H1 (cell line): ENCODE results near the gene TMBIM4. TPM values are rescaled to one million over a fixed set of nuclear protein-coding genes. Genes with fewer than 3 reads are reported as not detected.

ENCODE experiments used
- CTCF ChIA-PET: fragments of 300-600 bp; sonication (Branson Sonifier 250); formaldehyde crosslinking; loops from one replicate; lab custom pipeline; 2021; ENCODE audit not compliant: partially characterized antibody; lab: Charles Lee
- POLR2A ChIA-PET: fragments of 300-600 bp; sonication (Branson Sonifier 250); formaldehyde crosslinking; loops from one replicate; lab custom pipeline; 2021; ENCODE audit warnings: inconsistent platforms; ENCODE audit not compliant: partially characterized antibody; lab: Charles Lee
- DNase-seq, 2 experiments: peaks; one replicate each; pipeline versions ENCODE4 v3.0.0 to v3.0.0-alpha.2; 2010 to 2022; ENCODE audit warnings: low spot score in 2 of 2, low read depth in 1 of 2, mixed read lengths in 1 of 2
- FAIRE-seq: peaks from 2 replicates; lab custom pipeline; 2011; peaks lifted over from hg19 to GRCh38; lab: Jason Lieb, UNC
- H2AFZ ChIP-seq: 2 replicates; pipeline ENCODE4 v1.8.1; 2012; ENCODE audit warnings: low read length, inconsistent platforms
- H2AK5ac ChIP-seq: 2 replicates; pipeline ENCODE4 v1.6.1; 2013; ENCODE audit warnings: low read depth, low read length
- H2BK120ac ChIP-seq: replicated peaks from 2 replicates; pipeline ENCODE3; 2013; ENCODE audit warnings: low read depth, low read length, inconsistent platforms
- H2BK12ac ChIP-seq: 2 replicates; pipeline ENCODE4 v1.6.1; 2013; ENCODE audit warnings: low read depth, low read length
- H2BK15ac ChIP-seq: 2 replicates; pipeline ENCODE4 v1.6.1; 2013; ENCODE audit warnings: low read length
- H2BK20ac ChIP-seq: 2 replicates; pipeline ENCODE4 v1.6.1; 2013; ENCODE audit warnings: low read length
- H2BK5ac ChIP-seq: 2 replicates; pipeline ENCODE4 v1.6.1; 2013; ENCODE audit warnings: low read depth, low read length
- H3K14ac ChIP-seq: 2 replicates; pipeline ENCODE4 v1.6.1; 2013; ENCODE audit warnings: inconsistent platforms; ENCODE audit not compliant: insufficient read length
- H3K18ac ChIP-seq: 2 replicates; pipeline ENCODE4 v1.6.1; 2013; ENCODE audit warnings: low read length; ENCODE audit errors: extremely low read depth
- H3K23ac ChIP-seq: 2 replicates; pipeline ENCODE4 v1.6.1; 2013; ENCODE audit warnings: inconsistent platforms; ENCODE audit not compliant: insufficient read length
- H3K23me2 ChIP-seq: 2 replicates; pipeline ENCODE4 v1.6.1; 2013; ENCODE audit warnings: low read depth, low read length
- H3K27ac ChIP-seq: 2 replicates; pipeline ENCODE4 v1.6.1; 2011; ENCODE audit warnings: low read depth, low read length, inconsistent platforms
- H3K27me3 ChIP-seq, 4 experiments: replicated peaks in 1 of 4; 1 replicate in 1 of 4; 2 replicates in 3 of 4; pipeline versions ENCODE4 v1.6.1 to v1.8.1; 2011 to 2013; ENCODE audit warnings: low read length in 3 of 4, mild to moderate bottlenecking in 3 of 4, inconsistent platforms in 2 of 4, mixed read lengths in 2 of 4, moderate library complexity in 1 of 4; ENCODE audit not compliant: control insufficient read depth in 3 of 4, insufficient read depth in 3 of 4; ENCODE audit errors: extremely low read depth in 1 of 4
- H3K36me3 ChIP-seq, 4 experiments: 2 replicates each; pipeline versions ENCODE4 v1.6.1 to v1.8.1; 2011 to 2013; ENCODE audit warnings: mild to moderate bottlenecking in 4 of 4, low read length in 3 of 4, moderate library complexity in 2 of 4, control low read depth in 1 of 4, inconsistent platforms in 1 of 4; ENCODE audit not compliant: insufficient read depth in 4 of 4, control insufficient read depth in 2 of 4
- H3K4ac ChIP-seq: replicated peaks from 2 replicates; pipeline ENCODE3; 2013; ENCODE audit warnings: low read length, low read depth, mixed read lengths, inconsistent platforms; ENCODE audit not compliant: insufficient read length
- H3K4me1 ChIP-seq, 4 experiments: replicated peaks in 1 of 4; 1 replicate in 1 of 4; 2 replicates in 3 of 4; pipeline versions ENCODE4 v1.6.1 to v1.8.1; 2011 to 2013; ENCODE audit warnings: low read length in 3 of 4, inconsistent platforms in 2 of 4, mixed read lengths in 1 of 4; ENCODE audit not compliant: insufficient read depth in 4 of 4, control insufficient read depth in 3 of 4
- H3K4me2 ChIP-seq, 2 experiments: 2 replicates each; pipeline versions ENCODE4 v1.6.1 to v1.8.1; 2011 to 2013; ENCODE audit warnings: low read depth in 2 of 2, low read length in 2 of 2, control low read depth in 1 of 2, inconsistent platforms in 1 of 2, mild to moderate bottlenecking in 1 of 2; ENCODE audit not compliant: insufficient read depth in 1 of 2
- H3K4me3 ChIP-seq, 4 experiments: fragments of 200-600, 300-600 bp in 1 of 4; sonication (generic), shearing (Covaris generic), sonication (Bioruptor Twin) in 1 of 4; 2 replicates each; pipeline versions ENCODE4 v1.5.1 to v1.8.1; 2011 to 2016; ENCODE audit warnings: low read length in 4 of 4, low read depth in 3 of 4, control low read depth in 2 of 4, inconsistent platforms in 2 of 4, mild to moderate bottlenecking in 2 of 4, mixed read lengths in 1 of 4, moderate library complexity in 1 of 4; ENCODE audit not compliant: insufficient read depth in 2 of 4; ENCODE audit errors: extremely low read depth in 1 of 4
- H3K56ac ChIP-seq: replicated peaks from 2 replicates; pipeline ENCODE3; 2013; ENCODE audit warnings: low read depth, mild to moderate bottlenecking, mixed read lengths, low read length, inconsistent platforms; ENCODE audit not compliant: insufficient read length
- H3K79me1 ChIP-seq: 2 replicates; pipeline ENCODE4 v1.6.1; 2013; ENCODE audit warnings: low read depth, low read length, control low read depth
- H3K79me2 ChIP-seq, 2 experiments: 2 replicates each; pipeline versions ENCODE4 v1.6.1 to v1.8.1; 2012 to 2013; ENCODE audit warnings: low read length in 2 of 2, mild to moderate bottlenecking in 2 of 2, inconsistent platforms in 1 of 2; ENCODE audit not compliant: insufficient read depth in 2 of 2, control insufficient read depth in 1 of 2
- H3K9ac ChIP-seq, 4 experiments: replicated peaks in 1 of 4; 1 replicate in 1 of 4; 2 replicates in 3 of 4; pipeline versions ENCODE4 v1.6.1 to v1.8.1; 2011 to 2013; ENCODE audit warnings: low read depth in 3 of 4, low read length in 3 of 4, control low read depth in 2 of 4, mild to moderate bottlenecking in 2 of 4, moderate library complexity in 2 of 4, inconsistent platforms in 1 of 4; ENCODE audit errors: extremely low read depth in 1 of 4
- H3K9me3 ChIP-seq, 2 experiments: 2 replicates each; pipeline versions ENCODE4 v1.6.1 to v1.8.1; 2012 to 2013; ENCODE audit warnings: mild to moderate bottlenecking in 2 of 2, moderate library complexity in 2 of 2, control low read depth in 1 of 2, inconsistent platforms in 1 of 2, low read depth in 1 of 2, low read length in 1 of 2, mixed read lengths in 1 of 2; ENCODE audit not compliant: insufficient read depth in 2 of 2
- H4K20me1 ChIP-seq, 2 experiments: replicated peaks in 1 of 2; 2 replicates each; pipeline versions ENCODE3 to v1.8.1; 2011 to 2013; ENCODE audit warnings: inconsistent platforms in 2 of 2, low read length in 2 of 2, mild to moderate bottlenecking in 1 of 2; ENCODE audit not compliant: insufficient read depth in 2 of 2, control insufficient read depth in 1 of 2
- H4K5ac ChIP-seq: 2 replicates; pipeline ENCODE4 v1.6.1; 2013; ENCODE audit warnings: low read length, low read depth, mixed read lengths, inconsistent platforms; ENCODE audit not compliant: insufficient read length
- H4K8ac ChIP-seq: 2 replicates; pipeline ENCODE4 v1.8.0; 2013; ENCODE audit warnings: mild to moderate bottlenecking, moderate library complexity, low read length, inconsistent platforms; ENCODE audit not compliant: insufficient read depth; ENCODE audit errors: extremely low read depth
- H4K91ac ChIP-seq: replicated peaks from 2 replicates; pipeline ENCODE3; 2013; ENCODE audit warnings: low read length, mixed read lengths, inconsistent platforms; ENCODE audit not compliant: insufficient read length
- BRCA1 ChIP-seq: IDR thresholded peaks from 2 replicates; pipeline ENCODE4 v1.6.1; 2012; ENCODE audit warnings: low read depth, low read length, improper control_type of control experiment
- EP300 ChIP-seq, 2 experiments: IDR thresholded peaks; 1 replicate in 1 of 2; 2 replicates in 1 of 2; pipeline ENCODE4 v1.6.1; 2011 to 2012; ENCODE audit warnings: low read depth in 2 of 2, low read length in 2 of 2, mild to moderate bottlenecking in 2 of 2, borderline replicate concordance in 1 of 2, inconsistent platforms in 1 of 2, moderate library complexity in 1 of 2
- GABPA ChIP-seq: IDR thresholded peaks from 2 replicates; pipeline ENCODE4 v1.6.1; 2011; ENCODE audit warnings: mild to moderate bottlenecking, low read length, moderate library complexity, borderline replicate concordance; ENCODE audit not compliant: insufficient read depth
- JUN ChIP-seq: IDR thresholded peaks from 2 replicates; pipeline ENCODE4 v1.6.1; 2011; ENCODE audit warnings: low read depth, mild to moderate bottlenecking, improper control_type of control experiment, low read length
- NANOG ChIP-seq: IDR thresholded peaks from 2 replicates; pipeline ENCODE4 v1.6.1; 2011; ENCODE audit warnings: low read length, low read depth, mild to moderate bottlenecking, inconsistent platforms; ENCODE audit not compliant: insufficient read depth, poor library complexity, severe bottlenecking
- PHF8 ChIP-seq: fragments of 200-600 bp; sonication (generic); conservative IDR thresholded peaks from 2 replicates; pipeline ENCODE4 v1.7.1; 2012; ENCODE audit warnings: low read depth, mild to moderate bottlenecking, inconsistent platforms, low read length, moderate library complexity
- POLR2AphosphoS5 ChIP-seq: IDR thresholded peaks from 2 replicates; pipeline ENCODE4 v1.6.1; 2011; ENCODE audit warnings: low read depth, low read length
- SAP30 ChIP-seq: fragments of 300-600 bp; sonication (generic); IDR thresholded peaks from 2 replicates; pipeline ENCODE4 v1.7.1; 2012; ENCODE audit warnings: low read length, moderate library complexity, mild to moderate bottlenecking, inconsistent platforms; ENCODE audit not compliant: insufficient read depth, insufficient replicate concordance
- SP4 ChIP-seq: IDR thresholded peaks from 2 replicates; pipeline ENCODE4 v1.6.1; 2012; ENCODE audit warnings: low read length, inconsistent platforms
- TAF7 ChIP-seq: optimal IDR thresholded peaks from 2 replicates; pipeline ENCODE3; 2011; ENCODE audit warnings: low read depth, mild to moderate bottlenecking, inconsistent platforms, low read length, moderate library complexity, borderline replicate concordance
- WGBS, 2 experiments: shearing (Covaris generic) in 1 of 2; methylation state at CpG; one replicate each; pipeline versions ENCODE4 v1.1.6 to v1.1.7; 2013 to 2015; ENCODE audit warnings: low lambda C conversion rate in 2 of 2, mixed read lengths in 2 of 2, inconsistent platforms in 1 of 2, low coverage in 1 of 2, missing lambda C conversion rate in 1 of 2; ENCODE audit not compliant: insufficient replicate concordance in 2 of 2, insufficient coverage in 1 of 2, insufficient read length in 1 of 2; ENCODE audit errors: extremely low coverage in 1 of 2, missing lambda C conversion rate in 1 of 2; 5-methylcytosine and 5-hydroxymethylcytosine counted together
- polyA plus RNA-seq, 7 experiments: library from polyadenylated mRNA; depleted of rRNA in 3 of 7; stranded (reverse) in 5 of 7; unstranded in 2 of 7; fragments of >200 nt in 5 of 7; fragments of 200-250 nt in 2 of 7; gene quantifications; 1 replicate in 5 of 7; 2 replicates in 1 of 7; 4 replicates in 1 of 7; pipeline versions ENCODE4 v1.2.1 to v1.2.3, GENCODE V29; 2011 to 2013; ENCODE audit warnings: missing spikeins in 2 of 7, mixed read lengths in 2 of 7
- total RNA-seq: library from RNA; stranded (reverse); fragmentation: NEBNext Ultra II Directional; extraction: Animal tissue kit (Norgen Biotek cat#: 25700); gene quantifications from 2 replicates; pipeline ENCODE4 v1.2.1, GENCODE V29; 2021

The TMBIM4 gene
- total and polyA plus RNA-seq, 2 of the 8 experiments (the other 6 are each of a cell fraction or from before 2014, with no cell fraction given), result 12.8 to 46.6 TPM

GRCh38 chr12:66130267-66131066 is 39.3 kb downstream of the TMBIM4 start, which contains the start of gene LLPH:
LLPH (minus strand) TSS chr12:66130750; CDS start chr12:66129106, 1,644 bp downstream.
- Histone ChIP-seq H4K91ac (peak within 1 kb of the TSS; percentile 80), H3K27ac (peak within 1 kb of the TSS; percentile 76), H2BK12ac (peak within 1 kb of the TSS; percentile 43; the same call in 1 of the 2 replicates), H2BK5ac (peak within 1 kb of the TSS; percentile 82), H3K18ac (peak within 1 kb of the TSS; percentile 81; the same call in 1 of the 2 replicates), H2BK20ac (no peak within 1 kb of the TSS), H3K56ac (peak within 1 kb of the TSS; percentile 30), H3K4me1 (0 out of 7 replicates have a peak, but pooled peaks cover 0 to 3% (median 0%) of the 10 kb centered on the region in 4 experiments), H2AK5ac (peak within 1 kb of the TSS; percentile 75; the same call in 1 of the 2 replicates), H3K4me2 (peak within 1 kb of the TSS; percentile 62 to 90), H3K79me1 (peaks cover 6% of the 10 kb centered on the region), H3K79me2 (peaks cover 5 to 33% of the 10 kb centered on the region in 2 experiments), H3K27me3 (no peaks in the 10 kb centered on the region), H2AFZ (peak within 1 kb of the TSS; percentile 77; the same call in 1 of the 2 replicates), H3K9ac (peak within 1 kb of the TSS; percentile 62 to 87 (median 65)), H4K8ac (peak within 1 kb of the TSS; percentile 94), H4K20me1 (no peaks in the 10 kb centered on the region), H2BK15ac (no peak within 1 kb of the TSS), H3K23me2 (peaks cover 14% of the 10 kb centered on the region), H2BK120ac (no peak within 1 kb of the TSS), H3K9me3 (no peaks in the 10 kb centered on the region; a peak in 1 of 4 replicates), H3K23ac (no peak within 1 kb of the TSS), H3K4me3 (peak within 1 kb of the TSS; percentile 80 to 95 (median 84)), H4K5ac (peak within 1 kb of the TSS; percentile 90), H3K4ac (no peak within 1 kb of the TSS), H3K36me3 (peaks cover 0 to 18% (median 3%) of the 10 kb centered on the region in 4 experiments; a peak in 2 of 8 replicates), H3K14ac (no peak within 1 kb of the TSS)
- WGBS, 2 experiments, result 37% methylated on average over 37 of the region's 49 CpGs; no CpG with 5 or more reads in 1 of the 2 experiments
- DNase-seq (peak; percentile 82 to 88), FAIRE-seq (no peak)
- POLR2A ChIA-PET, result interaction anchor here (0.7 to 1.8 kb wide), 10 partner anchors 9 to 808 kb away, joined by 3 to 11 read pairs (median 3); partner anchors contain the start of genes HMGA2 and TMBIM4
- CTCF ChIA-PET, result interaction anchor here (0.6 to 1.6 kb wide), 9 partner anchors 15 to 562 kb away, joined by 3 to 8 read pairs (median 3); partner anchors contain the start of gene TMBIM4
- TF ChIP-seq SP4 (no peak), EP300 (IDR thresholded peaks at IDR 0.05; ENCODE audit: borderline replicate concordance in 1 of 2, low read depth in 2 of 2, low read length in 2 of 2) (no peak), SAP30 (peak; percentile 47), GABPA (peak; percentile 87; the same call in 1 of the 2 replicates), BRCA1 (no peak), PHF8 (peak; percentile 78), NANOG (no peak), POLR2AphosphoS5 (peak; percentile 67), TAF7 (peak; percentile 69), JUN (no peak)
